Muscle layer of duodenum (tissue), 2 donors: Measurements from ENCODE around the gene SOX18.

Source experiments
- H3K27ac ChIP-seq: one replicate; pipeline ENCODE4 v1.7.0; 2013; ENCODE audit warnings: mild to moderate bottlenecking, low read length
- H3K27me3 ChIP-seq: one replicate; pipeline ENCODE4 v1.7.0; 2013; ENCODE audit warnings: low read depth, mild to moderate bottlenecking, control low read depth, low read length
- H3K36me3 ChIP-seq, 2 donors: one replicate each; pipeline ENCODE4 v1.7.0; 2013; ENCODE audit warnings: low read length in 2 of 2, control low read depth in 1 of 2, mild to moderate bottlenecking in 1 of 2; ENCODE audit not compliant: insufficient read depth in 2 of 2, control insufficient read depth in 1 of 2
- H3K4me1 ChIP-seq, 2 donors: one replicate each; pipeline ENCODE4 v1.7.0; 2013; ENCODE audit warnings: low read length in 2 of 2, mild to moderate bottlenecking in 2 of 2, control low read depth in 1 of 2, moderate library complexity in 1 of 2; ENCODE audit not compliant: insufficient read depth in 2 of 2, control insufficient read depth in 1 of 2
- H3K4me3 ChIP-seq, 2 donors: one replicate each; pipeline ENCODE4 v1.7.0; 2013; ENCODE audit warnings: low read length in 2 of 2, low read depth in 1 of 2, mild to moderate bottlenecking in 1 of 2
- H3K9me3 ChIP-seq, 2 donors: one replicate each; pipeline ENCODE4 v1.7.0; 2013; ENCODE audit warnings: low read length in 2 of 2, control low read depth in 1 of 2, mild to moderate bottlenecking in 1 of 2; ENCODE audit not compliant: control insufficient read depth in 1 of 2
- donor health status: healthy.

Gene SOX18

GRCh38 chr20:64055893-64056638 is 6.6 kb upstream of the SOX18 start:
- Histone ChIP-seq H3K9me3 (no peaks in the 10 kb centered on the region), H3K36me3 (no peaks in the 10 kb centered on the region), H3K4me1 (peaks cover 0 to 2% of the 10 kb centered on the region in 2 donors), H3K27me3 (peaks cover 14% of the 10 kb centered on the region), H3K27ac (no peak overlapping the region), H3K4me3 (no peak overlapping the region)

- H3K27me3 ChIP-seq, result peaks cover 20% of the 10 kb centered on the region
- no peaks in the 10 kb centered on the region for H3K36me3 ChIP-seq
- no peak overlapping the region for H3K27ac ChIP-seq
- H3K9me3 ChIP-seq, result no peaks in the 10 kb centered on the region
- no peak overlapping the region for H3K4me3 ChIP-seq
- peaks cover 0 to 2% of the 10 kb centered on the region in 2 donors for H3K4me1 ChIP-seq
These were observed 6.0 kb upstream of the SOX18 start for GRCh38 chr20:64055396-64055892.

DNA sequence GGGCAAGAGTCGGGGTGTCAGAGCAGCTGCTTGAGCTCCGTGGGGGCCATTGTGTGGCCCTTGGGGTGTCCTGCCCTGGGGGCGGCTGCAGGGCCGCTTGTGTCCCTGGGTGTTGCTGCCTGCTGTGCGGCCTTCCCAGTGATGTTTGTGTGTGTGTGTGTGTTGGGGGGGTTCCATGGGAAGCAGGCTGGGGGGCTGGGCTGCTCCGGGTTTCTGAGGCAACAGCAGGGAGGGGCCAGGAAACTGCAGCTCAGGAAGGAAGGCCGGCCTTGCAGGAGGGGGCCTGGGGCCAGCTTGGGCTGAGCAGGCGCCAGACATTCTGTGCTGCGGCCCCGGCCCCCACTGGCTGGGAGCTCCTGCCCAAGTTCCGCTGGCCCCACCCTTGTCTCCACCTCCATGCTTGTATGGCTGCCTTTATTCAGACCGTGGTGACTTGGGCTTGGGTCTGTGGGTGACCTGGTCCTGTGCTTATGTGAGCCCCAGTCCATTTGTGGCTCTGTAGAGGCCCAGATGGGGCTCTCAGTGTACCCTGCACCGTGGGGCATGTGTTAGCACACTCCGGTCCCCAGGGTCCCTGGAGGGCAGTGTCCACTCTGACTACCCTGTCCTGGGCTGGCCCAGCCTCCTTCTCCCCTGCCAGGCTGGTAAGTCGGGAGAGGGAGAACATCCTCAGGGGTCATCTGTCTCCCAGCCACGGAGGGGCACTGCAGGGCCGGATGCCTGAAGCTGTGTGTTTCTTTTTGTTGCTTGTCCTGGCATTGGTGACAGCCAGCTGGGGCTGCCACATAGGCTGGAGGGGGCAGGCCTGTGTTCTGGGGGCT is 4.6 kb upstream of the SOX18 start:
- Histone ChIP-seq H3K27me3 (peaks cover 27% of the 10 kb centered on the region), H3K4me1 (peaks cover 2 to 7% of the 10 kb centered on the region in 2 donors), H3K9me3 (no peaks in the 10 kb centered on the region), H3K27ac (no peak overlapping the region), H3K36me3 (no peaks in the 10 kb centered on the region), H3K4me3 (no peak overlapping the region)

DNA sequence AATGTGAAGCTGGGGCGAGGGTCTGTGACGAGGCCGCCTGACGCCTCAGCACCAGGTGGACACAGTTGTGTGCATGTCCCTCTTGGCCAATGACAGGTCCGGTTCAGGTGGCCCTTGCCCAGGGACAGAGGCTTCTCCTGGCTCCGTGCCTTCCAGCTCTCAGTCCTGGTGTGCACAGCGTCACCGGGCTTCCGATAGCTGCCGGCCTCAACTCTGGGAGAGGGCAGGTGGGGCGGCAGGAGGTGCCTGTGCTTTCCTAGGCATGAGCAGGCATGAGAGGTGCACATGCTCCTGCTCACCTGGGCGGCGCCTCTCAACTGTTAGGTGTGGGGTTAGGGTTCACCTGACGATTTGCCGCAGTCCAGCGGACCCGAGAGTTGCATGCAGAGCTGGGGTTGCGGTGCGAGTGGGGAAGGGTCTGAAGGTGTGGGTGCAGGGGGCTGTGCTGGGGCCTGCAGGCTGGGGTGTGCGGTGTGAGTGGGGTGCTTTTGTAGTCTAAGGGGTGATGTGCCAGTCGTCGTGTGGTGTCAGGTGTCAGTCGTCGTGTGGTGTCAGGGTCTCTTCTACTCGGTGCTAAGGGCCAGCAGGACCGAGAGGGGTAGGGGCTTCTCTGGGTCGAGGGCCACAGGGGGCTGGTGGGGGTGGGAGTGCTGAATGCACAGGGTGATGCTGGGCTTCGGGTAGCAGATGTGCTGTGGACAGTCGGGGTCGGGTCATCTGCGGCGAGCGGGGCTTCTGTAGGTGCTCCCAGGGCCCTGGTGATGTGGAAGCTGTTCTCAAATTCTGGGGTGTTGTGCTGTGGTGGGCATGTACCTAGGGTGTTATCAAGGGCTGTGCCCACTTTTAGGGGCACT is 3.8 kb upstream of the SOX18 start:
- Histone ChIP-seq H3K36me3 (no peaks in the 10 kb centered on the region), H3K4me3 (no peak overlapping the region), H3K4me1 (peaks cover 2 to 12% of the 10 kb centered on the region in 2 donors), H3K27me3 (peaks cover 27% of the 10 kb centered on the region), H3K27ac (no peak overlapping the region), H3K9me3 (no peaks in the 10 kb centered on the region)

DNA sequence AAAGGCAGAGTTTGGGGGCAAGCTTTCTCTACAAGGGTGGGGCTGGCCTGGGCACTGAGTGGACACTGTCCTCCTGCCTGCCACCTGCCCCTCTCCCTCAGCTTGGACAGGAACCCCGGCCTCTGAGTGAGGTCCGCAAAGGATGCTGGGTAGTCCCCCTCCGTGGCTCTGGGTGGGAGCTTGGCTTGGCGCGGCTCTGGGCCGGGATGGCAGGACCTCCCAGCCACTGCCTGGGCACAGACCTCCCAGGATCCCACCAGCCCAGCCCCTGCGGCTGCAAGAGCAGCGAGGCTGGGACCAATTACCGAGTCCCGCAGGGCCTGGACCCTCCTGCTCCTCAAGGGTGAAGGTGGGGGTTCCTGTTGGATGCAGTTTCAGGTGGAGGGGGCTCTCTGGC is 2.9 kb upstream of the SOX18 start:
- Histone ChIP-seq H3K9me3 (no peaks in the 10 kb centered on the region), H3K27me3 (peaks cover 31% of the 10 kb centered on the region), H3K4me1 (peaks cover 2 to 12% of the 10 kb centered on the region in 2 donors), H3K36me3 (no peaks in the 10 kb centered on the region), H3K4me3 (no peak overlapping the region), H3K27ac (peak overlapping the region; percentile 16)

DNA sequence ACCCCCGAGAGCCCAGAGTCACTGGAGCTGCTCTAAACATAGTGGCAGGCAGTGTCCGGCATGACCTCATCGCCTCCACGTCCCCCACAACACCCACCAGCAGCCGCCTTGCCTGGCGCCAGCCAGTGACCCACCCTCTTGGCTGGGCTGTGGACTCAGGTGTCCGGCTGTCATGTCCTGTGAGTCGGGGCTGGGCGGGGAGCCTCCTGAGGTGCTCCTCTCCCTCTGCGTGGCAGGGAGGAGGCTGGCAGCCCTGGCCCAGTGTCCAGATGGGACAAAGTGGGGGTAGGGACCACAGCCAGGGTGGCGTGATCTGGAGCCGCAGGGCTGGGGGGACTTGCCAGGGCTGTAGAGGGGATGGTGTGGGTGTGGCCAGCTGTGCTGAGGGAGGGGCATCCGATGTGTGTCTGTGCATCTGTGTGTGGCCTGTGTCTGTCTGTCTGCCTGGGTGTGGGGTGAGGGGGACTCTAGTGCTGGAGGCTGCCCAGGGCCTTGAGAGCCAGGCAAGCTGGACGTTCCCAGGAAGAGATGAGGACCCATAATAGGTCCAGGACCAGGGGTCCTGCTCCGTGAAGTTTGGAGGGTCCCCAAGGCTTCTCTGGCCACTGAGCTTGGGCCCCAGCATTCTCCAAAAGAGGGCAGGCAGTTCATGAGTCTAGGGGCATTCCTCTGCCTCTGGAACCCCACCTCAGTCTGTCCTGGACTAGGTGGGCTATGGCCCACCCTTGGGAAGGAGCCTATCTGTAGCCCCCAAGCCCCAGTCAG is 2.3 kb upstream of the SOX18 start:
- Histone ChIP-seq H3K4me3 (no peak overlapping the region), H3K36me3 (no peaks in the 10 kb centered on the region), H3K9me3 (no peaks in the 10 kb centered on the region), H3K27me3 (peaks cover 37% of the 10 kb centered on the region), H3K4me1 (peaks cover 2 to 12% of the 10 kb centered on the region in 2 donors), H3K27ac (peak overlapping the region; percentile 16)

- H3K36me3 ChIP-seq, result no peaks in the 10 kb centered on the region
- H3K4me3 ChIP-seq, result no peak overlapping the region
- H3K27ac ChIP-seq, result no peak overlapping the region
- H3K27me3 ChIP-seq, result peaks cover 44% of the 10 kb centered on the region
- H3K9me3 ChIP-seq, result no peaks in the 10 kb centered on the region
- H3K4me1 ChIP-seq, result peaks cover 2 to 12% of the 10 kb centered on the region in 2 donors
These were observed 1.6 kb upstream of the SOX18 start for GRCh38 chr20:64051033-64051452.

GRCh38 chr20:64050261-64051032 is 1.0 kb upstream of the SOX18 start:
- Histone ChIP-seq H3K27ac (no peak overlapping the region), H3K36me3 (no peaks in the 10 kb centered on the region), H3K4me1 (peaks cover 2 to 12% of the 10 kb centered on the region in 2 donors), H3K9me3 (no peaks in the 10 kb centered on the region), H3K27me3 (peaks cover 47% of the 10 kb centered on the region), H3K4me3 (no peak overlapping the region)

GRCh38 chr20:64049878-64050260 is 430 bp upstream of the SOX18 start:
- Histone ChIP-seq H3K27me3 (peaks cover 52% of the 10 kb centered on the region), H3K27ac (no peak overlapping the region), H3K4me3 (no peak overlapping the region)

More at GRCh38 chr20:64049878-64050260, 430 bp upstream of the SOX18 start:
- peaks cover 2 to 12% of the 10 kb centered on the region in 2 donors for H3K4me1 ChIP-seq
- no peaks in the 10 kb centered on the region for H3K36me3 ChIP-seq
- H3K9me3 ChIP-seq, result no peaks in the 10 kb centered on the region
